HEK293T (cell line): Measurements from ENCODE around the gene SHMT2.

Experiments
- CTCF ChIA-PET: fragments of 350-600 bp; formaldehyde crosslinking; extraction: SDS; loops from one replicate; lab custom pipeline; 2021; ENCODE audit warnings: antibody characterized with exemption, inconsistent platforms; lab: Yijun Ruan, JAX
- POLR2A ChIA-PET: fragments of 350-600 bp; formaldehyde crosslinking; extraction: SDS; loops from one replicate; lab custom pipeline; 2020; ENCODE audit warnings: antibody characterized with exemption, inconsistent platforms; lab: Yijun Ruan, JAX
- DNase-seq: peaks from one replicate; pipeline ENCODE4 v3.0.0; 2012; ENCODE audit warnings: mixed read lengths; ENCODE audit errors: extremely low spot score
- ARNT ChIP-seq: fragments of 450-650 bp; IDR thresholded peaks from 2 replicates; pipeline ENCODE4 v1.6.1; 2017; ENCODE audit warnings: mild to moderate bottlenecking
- BHLHE40 ChIP-seq: fragments of 450-650 bp; IDR thresholded peaks from 2 replicates; pipeline ENCODE4 v1.6.1; 2016; ENCODE audit warnings: mild to moderate bottlenecking, moderate library complexity, borderline replicate concordance
- CTBP1 ChIP-seq: fragments of 450-650 bp; IDR thresholded peaks from 2 replicates; pipeline ENCODE4 v1.6.1; 2016; ENCODE audit warnings: borderline replicate concordance
- ELF4 ChIP-seq: fragments of 450-650 bp; IDR thresholded peaks from 2 replicates; pipeline ENCODE4 v1.6.1; 2017; ENCODE audit warnings: antibody characterized with exemption
- FOXA1 ChIP-seq: fragments of 450-650 bp; IDR thresholded peaks from 2 replicates; pipeline ENCODE4 v1.6.1; 2016; ENCODE audit warnings: mild to moderate bottlenecking
- FOXK2 ChIP-seq: fragments of 450-650 bp; IDR thresholded peaks from 2 replicates; pipeline ENCODE4 v1.6.1; 2016; ENCODE audit warnings: mild to moderate bottlenecking
- FOXM1 ChIP-seq: fragments of 450-650 bp; IDR thresholded peaks from 2 replicates; pipeline ENCODE4 v1.6.1; 2017; ENCODE audit warnings: mild to moderate bottlenecking, borderline replicate concordance
- HDGF ChIP-seq: fragments of 450-650 bp; IDR thresholded peaks from 2 replicates; pipeline ENCODE4 v1.6.1; 2017; ENCODE audit warnings: antibody characterized with exemption, borderline replicate concordance
- L3MBTL2 ChIP-seq: fragments of 450-650 bp; conservative IDR thresholded peaks from 2 replicates; pipeline ENCODE4 v1.6.1; 2016; ENCODE audit warnings: mild to moderate bottlenecking
- LEF1 ChIP-seq: fragments of 450-650 bp; IDR thresholded peaks from 2 replicates; pipeline ENCODE4 v1.6.1; 2017; ENCODE audit warnings: mild to moderate bottlenecking, borderline replicate concordance
- NFRKB ChIP-seq: fragments of 450-650 bp; IDR thresholded peaks from 2 replicates; pipeline ENCODE4 v1.6.1; 2016; ENCODE audit warnings: mild to moderate bottlenecking, moderate library complexity
- SP1 ChIP-seq: fragments of 450-650 bp; IDR thresholded peaks from 2 replicates; pipeline ENCODE4 v1.6.1; 2017
- SUZ12 ChIP-seq: fragments of 450-650 bp; IDR thresholded peaks from 2 replicates; pipeline ENCODE4 v1.6.1; 2016; ENCODE audit warnings: mild to moderate bottlenecking
- TARDBP ChIP-seq: fragments of 450-650 bp; IDR thresholded peaks from 2 replicates; pipeline ENCODE4 v1.6.1; 2016
- ZNF384 ChIP-seq: fragments of 450-650 bp; IDR thresholded peaks from 2 replicates; pipeline ENCODE4 v1.6.1; 2016
- TF ChIP-seq, protein P1 (sequence below): fragments of 450-650 bp; IDR thresholded peaks from 2 replicates; pipeline ENCODE4 v1.6.1; 2016

SHMT2 gene

DNA sequence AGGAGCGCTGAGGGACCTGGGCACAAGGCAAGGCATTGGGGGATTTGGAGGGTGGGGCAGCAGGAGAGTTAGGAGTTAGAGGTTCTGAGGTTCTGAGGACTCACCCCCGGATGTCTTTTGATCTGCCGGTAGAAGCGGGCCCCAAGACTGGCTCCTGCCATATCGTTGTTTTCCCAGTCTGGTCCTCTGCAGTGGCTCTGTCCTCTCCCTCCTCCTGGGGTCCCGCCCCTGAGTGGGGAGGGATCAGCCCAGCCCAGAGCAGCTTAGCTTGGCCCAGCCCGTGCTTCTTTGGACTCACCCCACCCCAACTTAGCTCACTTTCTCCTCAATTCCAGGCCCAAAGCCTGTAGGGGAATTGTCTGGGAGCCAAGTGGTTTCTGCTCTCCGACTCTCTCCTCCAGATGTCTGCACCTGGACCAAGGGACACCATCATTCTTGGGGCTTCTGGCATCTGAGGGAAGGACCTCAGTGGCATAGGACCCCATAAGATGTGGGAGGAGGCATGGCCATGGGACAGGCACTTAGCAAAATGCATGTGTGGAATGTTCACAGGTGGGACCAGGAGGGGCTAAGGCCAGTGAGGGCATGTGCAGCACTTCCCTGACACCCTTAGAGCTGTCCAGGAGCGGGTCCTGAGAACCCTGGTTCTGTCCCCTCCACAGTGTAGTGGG lies 7.5 kb downstream of the SHMT2 start:
- DNase-seq, result no peak
- TF ChIP-seq, protein P1, sequence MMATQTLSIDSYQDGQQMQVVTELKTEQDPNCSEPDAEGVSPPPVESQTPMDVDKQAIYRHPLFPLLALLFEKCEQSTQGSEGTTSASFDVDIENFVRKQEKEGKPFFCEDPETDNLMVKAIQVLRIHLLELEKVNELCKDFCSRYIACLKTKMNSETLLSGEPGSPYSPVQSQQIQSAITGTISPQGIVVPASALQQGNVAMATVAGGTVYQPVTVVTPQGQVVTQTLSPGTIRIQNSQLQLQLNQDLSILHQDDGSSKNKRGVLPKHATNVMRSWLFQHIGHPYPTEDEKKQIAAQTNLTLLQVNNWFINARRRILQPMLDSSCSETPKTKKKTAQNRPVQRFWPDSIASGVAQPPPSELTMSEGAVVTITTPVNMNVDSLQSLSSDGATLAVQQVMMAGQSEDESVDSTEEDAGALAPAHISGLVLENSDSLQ, result no peak
- no peak for TF ChIP-seq HDGF
- TF ChIP-seq FOXA1, result no peak
- TF ChIP-seq BHLHE40, result no peak
- no peak for TF ChIP-seq TARDBP
- POLR2A ChIA-PET, result interaction anchor here (0.7 to 2.9 kb wide), 2 partner anchors 10 to 21 kb away, joined by 3 to 9 read pairs; no protein-coding TSS in a partner anchor
- CTCF ChIA-PET, result interaction anchor here (1.0 to 10.1 kb wide), 4 partner anchors 10 to 23 kb away, joined by 4 to 121 read pairs (median 8); no protein-coding TSS in a partner anchor

DNA sequence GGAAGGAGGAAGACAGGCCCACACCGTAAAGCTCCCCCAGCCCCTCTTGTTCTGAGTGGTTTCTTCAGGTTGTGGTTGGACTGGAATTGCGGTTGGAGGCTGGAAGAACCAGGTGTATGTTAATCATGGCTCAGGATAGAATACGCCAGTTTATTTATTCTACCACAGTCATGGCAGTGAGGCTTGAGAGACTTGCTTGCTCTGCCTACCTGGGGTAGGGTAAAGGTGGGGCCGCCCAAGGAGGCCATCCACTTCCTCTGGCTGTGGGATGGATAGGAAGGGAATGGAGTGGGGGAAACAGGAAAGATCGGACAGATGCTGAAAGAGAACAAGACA lies 8.1 kb downstream of the SHMT2 start:
- POLR2A ChIA-PET, result interaction anchor here (0.7 to 7.0 kb wide), 3 partner anchors 7 to 22 kb away, joined by 3 to 80 read pairs (median 9); partner anchors contain the start of gene SHMT2
- CTCF ChIA-PET, result interaction anchor here (1.0 to 10.1 kb wide), 4 partner anchors 10 to 24 kb away, joined by 4 to 121 read pairs (median 8); no protein-coding TSS in a partner anchor
- TF ChIP-seq ELF4 (no peak), TARDBP (no peak), L3MBTL2 (no peak), CTBP1 (no peak), SP1 (no peak), FOXA1 (no peak), SUZ12 (no peak)
- DNase-seq, result no peak

DNA sequence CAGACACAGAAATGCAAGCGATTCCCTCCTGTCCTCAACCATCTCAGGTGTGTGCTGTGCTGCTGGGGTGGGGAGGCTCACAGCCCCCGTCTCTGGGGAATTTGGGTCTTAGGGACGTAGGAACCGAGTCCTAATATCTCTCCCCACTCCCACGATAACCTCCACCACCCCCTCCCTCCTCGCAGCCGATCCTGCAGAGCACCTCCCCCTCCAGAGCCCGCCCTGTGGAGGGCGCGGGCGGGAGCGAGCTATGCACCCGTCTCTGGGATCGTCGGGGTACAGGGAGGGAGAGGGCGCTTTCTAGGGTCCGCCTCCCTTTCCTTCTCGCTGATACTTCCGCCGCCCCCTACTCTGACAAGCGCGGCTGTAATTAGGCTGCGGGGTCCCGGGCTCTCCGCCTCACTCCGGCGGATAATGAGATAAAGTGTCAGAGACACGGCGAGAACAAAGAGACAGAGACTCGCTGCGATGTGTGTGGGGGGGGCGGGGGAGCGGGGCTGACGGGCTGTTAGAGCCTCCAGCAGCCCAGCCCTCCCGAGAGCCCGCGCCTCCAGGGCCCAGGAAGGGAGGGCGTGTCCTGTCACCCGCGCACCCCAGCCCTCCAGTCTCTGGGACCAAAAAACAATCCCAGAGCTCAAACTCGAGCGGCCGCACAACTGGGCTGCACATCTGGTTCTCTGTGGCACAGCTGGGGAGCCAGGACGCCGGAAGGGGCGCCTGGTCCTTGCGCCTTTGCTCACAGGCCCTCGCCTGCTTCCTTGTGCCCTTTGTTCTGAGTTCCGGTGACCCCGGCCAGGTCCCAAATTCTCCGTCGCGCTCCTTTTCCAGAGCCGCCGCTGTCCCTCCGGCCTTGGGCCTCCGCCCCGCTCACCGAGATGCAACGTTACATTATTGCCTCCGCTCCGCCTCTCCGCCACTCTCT lies 8.7 kb downstream of the SHMT2 start:
- CTCF ChIA-PET, result interaction anchor here (0.6 to 10.1 kb wide), 6 partner anchors 8 to 218 kb away, joined by 3 to 121 read pairs (median 8); partner anchors contain the start of gene SHMT2
- POLR2A ChIA-PET, result interaction anchor here (0.7 to 7.0 kb wide), 4 partner anchors 8 to 217 kb away, joined by 3 to 80 read pairs (median 8); partner anchors contain the start of genes INHBE and SHMT2
- no peak for TF ChIP-seq ELF4
- TF ChIP-seq ZNF384, result no peak
- TF ChIP-seq ARNT, result no peak
- TF ChIP-seq FOXK2, result no peak
- no peak for TF ChIP-seq FOXA1
- TF ChIP-seq LEF1, result no peak
- no peak for TF ChIP-seq BHLHE40
- TF ChIP-seq HDGF, result no peak
- no peak for TF ChIP-seq SP1
- TF ChIP-seq NFRKB, result no peak
- TF ChIP-seq L3MBTL2, result no peak
- TF ChIP-seq TARDBP, result no peak
- TF ChIP-seq, protein P1, result no peak
- no peak for TF ChIP-seq CTBP1
- no peak for TF ChIP-seq SUZ12
- no peak for TF ChIP-seq FOXM1
- no peak for DNase-seq

DNA sequence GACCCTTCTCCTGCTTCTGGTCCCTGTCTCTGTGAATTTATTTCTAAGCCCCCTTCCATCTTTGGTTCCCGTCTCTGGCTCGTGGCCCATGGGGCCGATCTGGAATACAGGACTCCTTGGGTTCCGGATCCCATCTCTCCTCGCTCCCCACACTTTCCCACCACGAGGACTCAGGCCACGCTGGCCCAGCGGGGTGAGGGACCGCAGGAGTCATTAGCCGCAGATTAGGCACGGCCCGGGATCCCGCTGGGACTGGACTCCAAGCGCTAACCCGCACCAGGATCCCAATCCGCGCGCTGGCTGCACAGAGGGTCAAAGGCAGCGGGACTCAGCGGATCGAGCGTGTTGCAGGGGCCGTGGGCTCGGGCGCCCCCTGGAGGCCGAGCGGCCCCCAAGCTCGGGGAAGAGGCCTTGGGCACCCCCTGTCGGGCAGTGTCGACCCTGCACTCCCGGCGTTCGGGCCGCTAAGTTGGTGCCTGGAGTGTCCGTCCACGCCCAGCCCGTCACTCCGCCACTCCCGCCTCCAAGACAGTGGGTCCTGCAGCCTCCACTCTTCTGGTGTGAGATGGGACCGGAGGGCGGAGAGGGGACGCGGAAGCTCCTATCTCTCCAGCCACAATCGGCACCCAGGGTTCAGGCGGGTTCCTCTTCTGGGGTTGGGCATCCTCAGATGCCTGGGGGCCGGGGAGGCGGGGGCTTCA lies 9.5 kb downstream of the SHMT2 start:
- DNase-seq, result peak; percentile 91
- TF ChIP-seq, protein P1, result peak; percentile 76
- TF ChIP-seq FOXM1, result peak; percentile 37; the same call in 1 of the 2 replicates
- no peak for TF ChIP-seq CTBP1
- ChIA-PET POLR2A (interaction anchor here (0.6 to 7.0 kb wide), 4 partner anchors 9 to 216 kb away, joined by 3 to 80 read pairs (median 8); partner anchors contain the start of genes INHBE and SHMT2), CTCF (interaction anchor here (0.8 to 10.1 kb wide), 8 partner anchors 9 to 217 kb away, joined by 3 to 121 read pairs (median 6); partner anchors contain the start of genes SHMT2 and STAC3)

DNA sequence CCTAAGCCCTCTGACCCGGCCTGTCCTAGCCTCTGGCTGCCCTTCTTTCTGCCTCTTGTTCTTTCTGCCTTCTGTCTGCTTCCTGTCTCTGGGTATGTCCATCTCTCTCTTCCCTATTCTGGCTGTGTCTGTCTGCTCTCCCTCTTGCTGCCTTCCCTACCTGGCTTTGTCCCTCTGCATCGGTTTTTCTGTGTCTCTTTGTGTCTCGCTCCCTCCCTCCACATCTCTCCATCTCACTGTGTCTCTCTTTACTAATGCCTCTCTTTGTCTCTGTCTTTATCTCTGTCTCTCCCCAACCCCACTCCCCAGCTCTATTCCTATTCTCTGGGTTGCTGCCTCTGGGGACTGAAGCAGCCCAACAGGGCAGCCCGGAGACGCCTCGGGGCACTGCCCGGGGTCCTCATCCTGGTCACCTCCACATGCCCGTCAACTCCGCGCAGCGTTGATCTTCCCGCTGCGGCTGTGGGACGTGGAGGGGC lies 10.1 kb downstream of the SHMT2 start:
- TF ChIP-seq LEF1, result no peak
- TF ChIP-seq TARDBP, result no peak
- no peak for TF ChIP-seq ELF4
- no peak for TF ChIP-seq SP1
- TF ChIP-seq BHLHE40, result no peak
- no peak for TF ChIP-seq ARNT
- no peak for TF ChIP-seq HDGF
- no peak for TF ChIP-seq NFRKB
- TF ChIP-seq L3MBTL2, result no peak
- no peak for TF ChIP-seq FOXA1
- no peak for TF ChIP-seq CTBP1
- no peak for TF ChIP-seq FOXM1
- TF ChIP-seq SUZ12, result no peak
- TF ChIP-seq, protein P1, result no peak
- TF ChIP-seq ZNF384, result no peak
- ChIA-PET CTCF (interaction anchor here (0.8 to 10.1 kb wide), 8 partner anchors 10 to 216 kb away, joined by 3 to 121 read pairs (median 6); partner anchors contain the start of genes SHMT2 and STAC3), POLR2A (interaction anchor here (0.6 to 7.0 kb wide), 5 partner anchors 9 to 216 kb away, joined by 3 to 80 read pairs (median 6); partner anchors contain the start of genes INHBE and SHMT2)
- no peak for DNase-seq
